ENCODE results near the gene EIPR1.

The EIPR1 gene

DNA sequence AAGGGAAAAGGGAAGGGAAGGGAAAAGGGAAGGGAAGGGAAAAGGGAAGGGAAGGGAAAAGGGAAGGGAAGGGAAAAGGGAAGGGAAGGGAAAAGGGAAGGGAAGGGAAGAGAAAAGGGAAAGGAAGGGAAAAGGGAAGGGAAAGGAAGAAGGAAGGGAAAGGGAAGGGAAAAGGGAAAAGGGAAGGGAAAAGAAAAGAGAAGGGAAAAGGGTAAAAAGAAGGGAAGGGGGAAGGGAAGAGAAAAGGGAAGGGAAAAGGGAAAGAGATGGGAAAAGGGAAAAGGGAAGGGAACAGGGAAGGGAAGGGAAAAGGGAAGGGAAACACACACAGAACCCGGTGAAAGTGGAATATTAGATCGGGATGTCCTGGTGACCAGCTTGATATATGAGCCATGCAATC is 40.8 kb downstream of the EIPR1 start:
- Histone ChIP-seq H2AFZ (ENCODE audit: low read depth, low read length, severe bottlenecking) (no peak overlapping the region), H3K9me2 (replicated peaks; ENCODE audit: insufficient read depth, low read length) (no peaks in the 10 kb centered on the region), H3K4me2 (ENCODE audit: low read depth, low read length, poor library complexity, severe bottlenecking) (no peak overlapping the region), H3K9ac (ENCODE audit: low read length) (no peak overlapping the region), H3K79me2 (ENCODE audit: insufficient read depth, low read length) (no peaks in the 10 kb centered on the region), H3K27ac (ENCODE audit: low read depth, low read length) (no peak overlapping the region), H4K20me1 (ENCODE audit: low read depth, low read length) (no peaks in the 10 kb centered on the region), H3F3A (ENCODE audit: insufficient read depth) (no peaks in the 10 kb centered on the region), H3K27me3 (ENCODE audit: low read length) (no peaks in the 10 kb centered on the region), H3K4me3 (ENCODE audit: insufficient read depth, low read length, poor library complexity, severe bottlenecking) (no peak overlapping the region), H3K36me3 (ENCODE audit: low read length) (peaks cover 8% of the 10 kb centered on the region), H3K9me3 (ENCODE audit: insufficient read depth, low read length) (no peaks in the 10 kb centered on the region)
- no peak for TF ChIP-seq EZH2phosphoT487 (conservative IDR thresholded peaks at IDR 0.05; ENCODE audit: low read length)
- TF ChIP-seq, protein P1, sequence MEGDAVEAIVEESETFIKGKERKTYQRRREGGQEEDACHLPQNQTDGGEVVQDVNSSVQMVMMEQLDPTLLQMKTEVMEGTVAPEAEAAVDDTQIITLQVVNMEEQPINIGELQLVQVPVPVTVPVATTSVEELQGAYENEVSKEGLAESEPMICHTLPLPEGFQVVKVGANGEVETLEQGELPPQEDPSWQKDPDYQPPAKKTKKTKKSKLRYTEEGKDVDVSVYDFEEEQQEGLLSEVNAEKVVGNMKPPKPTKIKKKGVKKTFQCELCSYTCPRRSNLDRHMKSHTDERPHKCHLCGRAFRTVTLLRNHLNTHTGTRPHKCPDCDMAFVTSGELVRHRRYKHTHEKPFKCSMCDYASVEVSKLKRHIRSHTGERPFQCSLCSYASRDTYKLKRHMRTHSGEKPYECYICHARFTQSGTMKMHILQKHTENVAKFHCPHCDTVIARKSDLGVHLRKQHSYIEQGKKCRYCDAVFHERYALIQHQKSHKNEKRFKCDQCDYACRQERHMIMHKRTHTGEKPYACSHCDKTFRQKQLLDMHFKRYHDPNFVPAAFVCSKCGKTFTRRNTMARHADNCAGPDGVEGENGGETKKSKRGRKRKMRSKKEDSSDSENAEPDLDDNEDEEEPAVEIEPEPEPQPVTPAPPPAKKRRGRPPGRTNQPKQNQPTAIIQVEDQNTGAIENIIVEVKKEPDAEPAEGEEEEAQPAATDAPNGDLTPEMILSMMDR (IDR thresholded peaks at IDR 0.05; ENCODE audit: insufficient read depth, low read length, poor library complexity, severe bottlenecking) = no peak

DNA sequence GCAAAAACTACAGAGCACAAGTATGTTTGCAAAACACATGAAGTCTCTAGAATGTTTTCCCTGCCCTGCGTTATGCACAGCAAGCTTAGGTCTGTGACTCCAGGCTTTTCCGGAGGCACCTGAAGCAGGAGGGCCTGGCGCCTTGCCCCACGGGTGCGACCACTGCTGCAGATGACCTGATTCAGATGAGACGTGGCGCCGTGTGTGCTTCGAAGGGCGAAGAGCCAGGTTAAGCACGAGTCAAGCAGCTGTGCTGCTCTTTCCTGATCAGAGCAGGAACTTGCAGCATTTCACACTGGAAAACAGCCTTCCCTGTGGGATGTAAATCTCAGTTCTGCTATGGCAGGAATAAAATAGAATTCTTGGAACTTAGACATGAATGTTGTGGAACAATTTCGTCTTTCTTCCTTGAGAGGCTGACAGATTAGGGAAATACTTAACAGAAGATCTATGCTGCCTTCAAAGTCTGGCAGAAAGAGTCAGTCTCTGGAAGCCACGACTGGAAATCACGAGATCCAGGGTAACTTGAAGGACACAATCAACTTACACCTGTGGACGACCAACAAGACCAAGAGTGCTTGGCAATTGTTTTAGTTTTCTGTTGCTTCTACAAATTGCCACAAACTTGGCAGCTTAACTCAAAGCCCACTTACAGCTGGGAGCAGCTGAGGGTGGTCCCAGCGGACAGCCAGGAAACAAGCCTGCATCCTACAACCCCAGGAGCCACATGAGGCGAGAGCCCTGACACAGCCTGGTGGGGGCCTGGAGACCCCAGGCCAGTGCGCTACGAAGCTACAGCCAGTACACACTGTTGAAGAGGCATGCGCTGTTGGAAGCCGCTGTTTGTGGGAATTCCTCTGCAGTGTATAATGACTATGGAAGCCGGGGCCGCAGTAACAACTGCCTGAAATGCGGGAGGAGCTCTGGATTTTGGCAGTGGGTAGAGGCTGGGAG is 42.9 kb downstream of the EIPR1 start:
- Histone ChIP-seq H3K4me3 (ENCODE audit: insufficient read depth, low read length, poor library complexity, severe bottlenecking) (no peak overlapping the region), H3K36me3 (ENCODE audit: low read length) (peaks cover 8% of the 10 kb centered on the region), H3F3A (ENCODE audit: insufficient read depth) (no peaks in the 10 kb centered on the region), H3K9me3 (ENCODE audit: insufficient read depth, low read length) (no peaks in the 10 kb centered on the region), H2AFZ (ENCODE audit: low read depth, low read length, severe bottlenecking) (no peak overlapping the region), H3K9me2 (replicated peaks; ENCODE audit: insufficient read depth, low read length) (no peaks in the 10 kb centered on the region), H4K20me1 (ENCODE audit: low read depth, low read length) (no peaks in the 10 kb centered on the region), H3K79me2 (ENCODE audit: insufficient read depth, low read length) (no peaks in the 10 kb centered on the region), H3K27me3 (ENCODE audit: low read length) (no peaks in the 10 kb centered on the region), H3K4me2 (ENCODE audit: low read depth, low read length, poor library complexity, severe bottlenecking) (no peak overlapping the region), H3K9ac (ENCODE audit: low read length) (no peak overlapping the region), H3K27ac (ENCODE audit: low read depth, low read length) (no peak overlapping the region)
- no peak for TF ChIP-seq EZH2phosphoT487 (conservative IDR thresholded peaks at IDR 0.05; ENCODE audit: low read length)
- TF ChIP-seq, protein P1 (IDR thresholded peaks at IDR 0.05; ENCODE audit: insufficient read depth, low read length, poor library complexity, severe bottlenecking) = no peak

DNA sequence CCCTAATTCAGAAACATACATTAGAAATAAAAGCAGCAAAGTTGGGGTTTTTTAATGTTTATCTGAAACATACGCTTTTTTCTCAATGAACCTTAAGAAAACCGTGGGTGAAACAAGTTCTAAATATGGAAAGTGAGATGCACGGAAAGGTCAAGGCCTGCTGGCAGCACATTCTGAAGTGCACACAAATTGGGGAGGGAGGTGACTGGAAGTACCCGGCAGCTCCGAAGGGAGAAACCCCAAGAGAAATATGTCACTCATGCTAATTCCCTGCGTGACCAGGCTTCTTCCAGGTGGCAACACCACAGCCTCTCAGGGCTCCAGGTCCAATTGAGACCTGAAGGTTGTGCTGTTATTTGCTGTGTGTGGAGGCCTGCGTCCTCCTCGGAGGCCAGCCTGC is 45.5 kb downstream of the EIPR1 start:
- Histone ChIP-seq H3K36me3 (ENCODE audit: low read length) (peaks cover 8% of the 10 kb centered on the region), H3K4me2 (ENCODE audit: low read depth, low read length, poor library complexity, severe bottlenecking) (no peak overlapping the region), H3K9me2 (replicated peaks; ENCODE audit: insufficient read depth, low read length) (no peaks in the 10 kb centered on the region), H3K27me3 (ENCODE audit: low read length) (no peaks in the 10 kb centered on the region), H2AFZ (ENCODE audit: low read depth, low read length, severe bottlenecking) (no peak overlapping the region), H3K9me3 (ENCODE audit: insufficient read depth, low read length) (no peaks in the 10 kb centered on the region), H4K20me1 (ENCODE audit: low read depth, low read length) (no peaks in the 10 kb centered on the region), H3F3A (ENCODE audit: insufficient read depth) (no peaks in the 10 kb centered on the region), H3K27ac (ENCODE audit: low read depth, low read length) (no peak overlapping the region), H3K9ac (ENCODE audit: low read length) (no peak overlapping the region), H3K4me3 (ENCODE audit: insufficient read depth, low read length, poor library complexity, severe bottlenecking) (no peak overlapping the region), H3K79me2 (ENCODE audit: insufficient read depth, low read length) (no peaks in the 10 kb centered on the region)
- TF ChIP-seq, protein P1 (IDR thresholded peaks at IDR 0.05; ENCODE audit: insufficient read depth, low read length, poor library complexity, severe bottlenecking) = no peak
- TF ChIP-seq EZH2phosphoT487 (conservative IDR thresholded peaks at IDR 0.05; ENCODE audit: low read length) = no peak
